Dedifferentiated amniotic fluid mesenchymal stem cell (primary cell): ENCODE measurements around the gene TAP1.

Experiments used
- DNase-seq: peaks from one replicate; pipeline ENCODE4 v3.0.0-alpha.2; 2016; ENCODE audit errors: extremely low spot score

TAP1 gene

DNA sequence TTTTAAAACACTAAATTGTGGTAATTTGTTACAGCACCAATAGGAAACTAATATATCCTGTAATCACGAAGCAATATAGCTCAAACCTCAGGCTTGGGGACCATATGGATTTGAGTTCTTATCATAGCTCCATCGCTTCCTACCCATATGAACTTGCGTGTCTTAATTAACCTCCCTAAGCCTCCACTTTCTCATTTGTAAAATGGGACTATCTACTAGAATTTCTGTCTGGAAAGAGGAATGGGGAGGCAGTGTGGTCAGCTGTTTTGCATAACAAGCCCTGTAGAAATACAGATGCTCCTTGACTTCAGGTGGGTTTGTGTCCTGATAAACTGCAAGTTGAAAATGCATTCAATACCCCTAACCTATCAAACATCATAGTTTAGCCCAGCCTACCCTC lies 53.8 kb downstream of the TAP1 start:
- no peak for DNase-seq

DNA sequence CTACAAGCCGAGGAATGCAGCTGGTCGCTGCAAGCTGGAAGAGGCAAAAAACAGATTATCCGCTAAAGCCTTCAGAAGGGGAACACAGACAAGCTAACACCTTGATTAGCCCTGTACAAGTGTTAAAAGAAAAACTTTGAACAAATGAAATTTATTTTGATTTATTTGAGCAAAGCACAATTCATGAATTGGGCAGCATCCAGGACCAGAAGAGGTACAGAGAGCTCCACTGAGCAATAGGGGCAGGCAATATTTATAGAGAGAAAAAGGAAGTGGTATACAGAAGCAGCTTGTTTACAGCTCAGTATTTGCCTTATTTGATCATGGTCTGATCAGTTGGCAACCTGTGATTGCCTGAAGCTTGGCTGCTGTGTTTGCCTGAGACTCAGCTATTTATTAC lies 54.3 kb downstream of the TAP1 start:
- DNase-seq, result no peak

DNA sequence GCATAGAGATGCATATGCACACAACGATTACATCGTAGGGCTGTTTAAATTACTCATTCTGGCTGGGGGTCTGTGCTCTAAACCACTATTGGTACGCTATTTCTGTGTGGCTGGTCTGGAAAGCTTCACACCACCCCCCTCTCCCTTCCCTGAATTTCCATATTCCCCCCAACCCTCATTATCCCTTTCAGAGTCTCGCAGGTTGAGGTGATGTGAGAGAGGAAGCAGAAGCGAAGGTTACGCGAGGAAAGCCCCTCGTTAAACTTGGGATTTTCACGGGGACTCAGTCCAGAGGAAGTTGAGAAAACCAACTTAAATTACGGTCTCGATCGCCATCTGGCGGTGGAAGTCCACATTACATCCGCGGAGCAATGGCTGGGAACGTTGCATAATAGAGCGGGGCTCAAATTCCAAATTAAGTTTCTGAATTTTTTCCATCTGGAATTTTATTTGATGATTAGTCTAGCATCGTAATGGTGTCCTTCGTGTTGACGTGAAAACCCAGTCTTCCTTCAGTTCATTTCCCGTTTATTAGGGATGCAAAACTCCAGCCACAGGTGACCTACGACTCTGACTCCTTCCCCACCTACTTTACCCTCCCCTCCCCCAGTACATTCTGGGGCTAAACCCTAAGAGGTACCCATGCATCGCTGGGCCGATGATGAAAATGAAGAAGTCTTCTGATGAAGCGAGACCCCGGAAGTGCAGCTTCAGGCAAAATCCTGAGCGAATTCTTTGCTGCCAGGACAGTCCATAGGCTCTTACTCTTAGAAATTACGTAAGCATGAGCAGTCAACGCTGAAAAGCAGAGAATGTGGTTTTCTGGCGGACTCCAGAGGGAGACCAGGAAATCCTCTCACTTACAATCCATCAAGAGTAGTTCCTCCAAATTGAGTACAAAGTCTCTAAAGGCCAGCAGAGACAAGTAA lies 56.4 kb downstream of the TAP1 start:
- DNase-seq, result peak; percentile 62
